Activated naive CD4-positive, alpha-beta T cell treated with anti-CD3 and anti-CD28 coated beads for 36 hours (primary cell): ENCODE measurements around the gene CCR4. TPM values are rescaled to one million over a fixed set of nuclear protein-coding genes. Genes with fewer than 3 reads are reported as not detected.
"Not testable (repeated sequence)": the region's sequence is repeated elsewhere in the genome, so short reads cannot be mapped to it uniquely, and the experiment has no call there.

ENCODE experiments used
- CTCF ChIA-PET: fragments of 350-600 bp; sonication (Branson Sonifier 250); formaldehyde crosslinking; loops from one replicate; lab custom pipeline; 2021; ENCODE audit warnings: antibody characterized with exemption; lab: Charles Lee
- DNase-seq: peaks from one replicate; pipeline ENCODE4 v3.0.0-alpha.2; 2020
- H3K27ac Mint-ChIP-seq: one replicate; pipeline ENCODE4 v1.8.0; 2021; ENCODE audit warnings: mild to moderate bottlenecking, mixed read lengths
- H3K27me3 Mint-ChIP-seq: one replicate; pipeline ENCODE4 v1.8.0; 2021; ENCODE audit warnings: low read depth, mixed read lengths
- H3K36me3 Mint-ChIP-seq: one replicate; pipeline ENCODE4 v1.8.0; 2021; ENCODE audit warnings: low read depth, mixed read lengths
- H3K4me1 Mint-ChIP-seq: one replicate; pipeline ENCODE4 v1.8.0; 2021; ENCODE audit warnings: low read depth, mixed read lengths
- H3K4me3 Mint-ChIP-seq: one replicate; pipeline ENCODE4 v1.8.0; 2021; ENCODE audit warnings: mild to moderate bottlenecking, moderate library complexity, mixed read lengths
- H3K9me3 Mint-ChIP-seq: one replicate; pipeline ENCODE4 v1.8.0; 2021; ENCODE audit warnings: mixed read lengths
- intact Hi-C: fragments of 100-400 bp; cut with micrococcal nuclease; formaldehyde crosslinking; loops from one replicate; pipeline ENCODE4 v1.15.1; 2023
- total RNA-seq, 2 experiments: library from RNA; stranded (reverse); gene quantifications; one replicate each; pipeline ENCODE4 v1.2.3, GENCODE V29; 2021

The CCR4 gene
- total RNA-seq, 2 experiments from 2014 or later, result 27.9 to 28.8 TPM

- Mint-ChIP-seq H3K36me3 (no peaks in the 10 kb centered on the region), H3K27me3 (no peaks in the 10 kb centered on the region), H3K4me1 (no peaks in the 10 kb centered on the region), H3K27ac (no peak overlapping the region), H3K4me3 (no peak overlapping the region), H3K9me3 (no peaks in the 10 kb centered on the region)
- no peak for DNase-seq
- CTCF ChIA-PET, result no interaction called here
- intact Hi-C loops, result no loop called here
Observed at GRCh38 chr3:32937331-32937730, 14.1 kb upstream of the CCR4 start.

GRCh38 chr3:32939531-32940284, 11.7 kb upstream of the CCR4 start:
- CTCF ChIA-PET, result interaction anchor here (0.6 to 1.6 kb wide), 4 partner anchors 9 to 1206 kb away, joined by 3 to 4 read pairs (median 3); no protein-coding TSS in a partner anchor
- H3K9me3 Mint-ChIP-seq, H3K27ac Mint-ChIP-seq, H3K4me1 Mint-ChIP-seq, H3K36me3 Mint-ChIP-seq, DNase-seq, intact Hi-C loops, H3K27me3 Mint-ChIP-seq, H3K4me3 Mint-ChIP-seq: not testable (repeated sequence)

- no peaks in the 10 kb centered on the region for H3K36me3 Mint-ChIP-seq
- no peak overlapping the region for H3K27ac Mint-ChIP-seq
- H3K4me1 Mint-ChIP-seq, result no peaks in the 10 kb centered on the region
- intact Hi-C loops, result no loop called here
- H3K4me3 Mint-ChIP-seq, result no peak overlapping the region
- H3K27me3 Mint-ChIP-seq, result no peaks in the 10 kb centered on the region
- CTCF ChIA-PET, result interaction anchor here (0.5 to 1.6 kb wide), 4 partner anchors 8 to 310 kb away, joined by 3 to 4 read pairs (median 3); no protein-coding TSS in a partner anchor
- H3K9me3 Mint-ChIP-seq, result no peaks in the 10 kb centered on the region
- DNase-seq, result no peak
Observed at GRCh38 chr3:32940726-32941125, 10.7 kb upstream of the CCR4 start.

GRCh38 chr3:32945136-32945535, 6.3 kb upstream of the CCR4 start:
- Mint-ChIP-seq H3K9me3 (no peaks in the 10 kb centered on the region), H3K36me3 (no peaks in the 10 kb centered on the region), H3K4me3 (no peak overlapping the region), H3K27ac (no peak overlapping the region), H3K27me3 (no peaks in the 10 kb centered on the region), H3K4me1 (peaks cover 14% of the 10 kb centered on the region)
- intact Hi-C loops, result loop anchor here (5.0 kb wide), 1 partner anchor 187 kb away; no protein-coding TSS in a partner anchor
- CTCF ChIA-PET, result interaction anchor here (10.3 kb wide), 1 partner anchor 129 kb away, joined by 254 read pairs; no protein-coding TSS in a partner anchor
- DNase-seq, result no peak

DNA sequence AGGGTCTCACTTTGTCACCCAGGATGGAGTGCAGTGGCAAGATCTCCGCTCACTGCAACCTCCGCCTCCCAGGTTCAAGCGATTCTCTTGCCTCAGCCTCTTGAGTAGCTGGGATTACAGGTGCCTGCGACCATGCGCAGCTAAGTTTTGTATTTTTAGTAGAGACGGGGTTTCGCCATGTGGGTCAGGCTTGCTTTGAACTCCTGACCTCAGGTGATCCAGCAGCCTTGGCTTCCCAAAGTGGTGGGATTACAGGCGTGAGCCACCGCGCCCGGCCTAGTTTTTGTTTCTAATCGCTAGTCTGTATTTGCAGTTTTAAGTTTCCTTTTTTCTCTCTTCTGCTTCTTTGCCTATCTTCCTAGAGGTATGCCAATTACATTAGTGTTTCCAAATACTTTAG, 5.8 kb upstream of the CCR4 start:
- not testable (repeated sequence) for DNase-seq, H3K4me3 Mint-ChIP-seq, H3K27ac Mint-ChIP-seq, H3K36me3 Mint-ChIP-seq, H3K27me3 Mint-ChIP-seq, H3K9me3 Mint-ChIP-seq
- H3K4me1 Mint-ChIP-seq, result peaks cover 19% of the 10 kb centered on the region
- CTCF ChIA-PET, result interaction anchor here (10.3 kb wide), 1 partner anchor 128 kb away, joined by 254 read pairs; no protein-coding TSS in a partner anchor
- intact Hi-C loops, result loop anchor here (5.0 kb wide), 1 partner anchor 187 kb away; no protein-coding TSS in a partner anchor

DNA sequence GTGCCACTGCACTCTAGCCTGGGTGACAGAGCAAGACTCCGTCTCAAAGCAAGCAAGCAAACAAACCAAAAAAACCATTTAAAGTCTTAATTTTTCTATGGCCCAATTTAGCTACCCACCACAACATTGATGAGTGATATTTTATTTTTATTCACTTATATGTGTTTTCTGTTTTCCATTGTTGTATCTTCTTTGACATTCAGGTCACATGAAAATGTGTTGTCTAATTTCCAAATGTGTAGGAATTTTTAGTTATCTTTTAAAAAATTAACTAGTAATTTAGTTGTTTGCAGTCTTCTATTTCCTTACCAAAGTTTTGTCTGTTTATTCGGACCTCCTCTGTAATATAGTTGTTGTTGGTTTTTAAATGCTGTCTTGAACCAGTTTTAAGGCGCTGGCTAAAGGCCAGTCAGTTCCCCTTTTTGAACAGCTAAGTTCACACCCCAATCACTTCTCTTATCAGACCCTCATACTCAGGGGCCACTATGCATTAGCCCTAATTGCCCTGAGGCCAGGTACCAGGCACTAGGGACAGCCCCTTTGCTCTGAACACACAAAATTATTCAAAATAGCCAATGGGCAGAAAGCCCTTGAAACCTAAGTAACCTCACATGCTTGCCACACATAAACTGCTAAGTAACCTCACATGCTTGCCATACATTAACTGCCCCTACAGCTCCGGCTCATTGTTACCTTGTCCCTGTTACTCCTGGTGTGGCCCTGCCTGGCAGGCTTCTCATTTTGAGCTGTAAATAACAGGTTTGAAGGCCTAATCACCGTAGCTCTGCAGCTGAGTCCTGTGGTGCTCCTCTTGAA, 4.3 kb upstream of the CCR4 start:
- no peak overlapping the region for H3K4me3 Mint-ChIP-seq
- H3K27ac Mint-ChIP-seq, result no peak overlapping the region
- peaks cover 4% of the 10 kb centered on the region for H3K36me3 Mint-ChIP-seq
- intact Hi-C loops, result loop anchor here (1.0 to 5.0 kb wide), 7 partner anchors 46 to 840 kb away; no protein-coding TSS in a partner anchor
- peaks cover 32% of the 10 kb centered on the region for H3K4me1 Mint-ChIP-seq
- no peaks in the 10 kb centered on the region for H3K9me3 Mint-ChIP-seq
- no peak for DNase-seq
- H3K27me3 Mint-ChIP-seq, result no peaks in the 10 kb centered on the region
- CTCF ChIA-PET, result interaction anchor here (0.6 to 10.3 kb wide), 25 partner anchors 13 to 840 kb away, joined by 3 to 254 read pairs (median 3); no protein-coding TSS in a partner anchor

DNA sequence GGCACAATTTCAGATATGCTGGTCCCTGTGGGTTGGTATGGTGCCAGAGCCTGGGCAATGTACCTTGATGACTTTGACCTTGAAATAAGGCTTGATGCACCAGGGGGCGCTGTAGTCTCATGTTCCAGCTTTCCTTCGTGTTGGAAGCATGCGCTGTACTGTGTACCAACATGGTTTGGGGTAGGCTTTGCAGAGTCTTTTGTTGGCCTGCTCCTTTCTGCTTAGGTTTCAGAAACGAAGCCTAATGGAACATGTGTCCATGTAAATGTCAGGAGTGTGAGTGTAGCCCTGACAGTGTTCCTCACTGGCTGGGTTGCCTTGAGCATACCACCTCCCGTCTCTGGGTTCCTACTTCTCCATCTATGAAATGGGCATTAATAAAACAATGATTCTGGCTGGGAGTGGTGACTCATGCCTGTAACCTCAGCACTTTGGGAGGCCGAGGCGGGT, 3.6 kb upstream of the CCR4 start:
- H3K27me3 Mint-ChIP-seq, result no peaks in the 10 kb centered on the region
- peak; percentile 99 for DNase-seq
- no peak overlapping the region for H3K4me3 Mint-ChIP-seq
- intact Hi-C loops, result loop anchor here (1.0 to 5.0 kb wide), 7 partner anchors 45 to 839 kb away; no protein-coding TSS in a partner anchor
- peaks cover 38% of the 10 kb centered on the region for H3K4me1 Mint-ChIP-seq
- no peak overlapping the region for H3K27ac Mint-ChIP-seq
- peaks cover 9% of the 10 kb centered on the region for H3K36me3 Mint-ChIP-seq
- H3K9me3 Mint-ChIP-seq, result no peaks in the 10 kb centered on the region
- CTCF ChIA-PET, result interaction anchor here (0.6 to 10.3 kb wide), 25 partner anchors 13 to 839 kb away, joined by 3 to 254 read pairs (median 4); partner anchors contain the start of gene CRTAP

- no peak overlapping the region for H3K27ac Mint-ChIP-seq
- CTCF ChIA-PET, result interaction anchor here (0.6 to 10.3 kb wide), 23 partner anchors 9 to 838 kb away, joined by 3 to 254 read pairs (median 4); partner anchors contain the start of gene CRTAP
- no peaks in the 10 kb centered on the region for H3K27me3 Mint-ChIP-seq
- intact Hi-C loops, result loop anchor here (5.0 kb wide), 1 partner anchor 183 kb away; no protein-coding TSS in a partner anchor
- peaks cover 18% of the 10 kb centered on the region for H3K36me3 Mint-ChIP-seq
- no peak overlapping the region for H3K4me3 Mint-ChIP-seq
- no peaks in the 10 kb centered on the region for H3K9me3 Mint-ChIP-seq
- DNase-seq, result no peak
- H3K4me1 Mint-ChIP-seq, result peaks cover 48% of the 10 kb centered on the region
Observed at GRCh38 chr3:32948625-32949445, 2.6 kb upstream of the CCR4 start.

DNA sequence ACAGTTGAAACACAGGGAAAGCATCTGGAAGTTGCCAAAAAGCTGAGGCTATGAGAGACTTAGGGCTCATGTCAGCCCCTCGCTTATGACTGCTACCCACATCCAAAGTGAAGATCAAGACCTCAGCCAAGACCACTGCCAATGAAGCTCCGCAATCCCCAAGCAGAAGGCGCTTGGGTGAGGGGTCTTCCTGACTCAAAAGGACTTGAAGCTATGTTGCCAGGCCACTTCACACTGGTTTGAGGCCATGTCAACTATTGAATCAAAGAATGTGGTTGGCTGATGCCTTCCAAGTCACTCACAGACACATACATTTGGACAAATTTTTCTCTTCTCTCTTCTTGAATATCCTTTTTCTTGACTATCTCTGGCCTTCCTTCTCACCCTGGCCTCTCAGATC, 928 bp upstream of the CCR4 start:
- H3K27ac Mint-ChIP-seq, result peak overlapping the region; percentile 81
- H3K36me3 Mint-ChIP-seq, result peaks cover 30% of the 10 kb centered on the region
- no peaks in the 10 kb centered on the region for H3K9me3 Mint-ChIP-seq
- intact Hi-C loops, result loop anchor here (2.0 kb wide), 2 partner anchors 490 to 766 kb away; partner anchors contain the start of gene UBP1
- H3K4me3 Mint-ChIP-seq, result no peak overlapping the region
- peaks cover 59% of the 10 kb centered on the region for H3K4me1 Mint-ChIP-seq
- no peak for DNase-seq
- CTCF ChIA-PET, result interaction anchor here (1.0 to 10.3 kb wide), 6 partner anchors 99 to 423 kb away, joined by 3 to 254 read pairs (median 6); no protein-coding TSS in a partner anchor
- H3K27me3 Mint-ChIP-seq, result no peaks in the 10 kb centered on the region

- no peaks in the 10 kb centered on the region for H3K27me3 Mint-ChIP-seq
Observed at GRCh38 chr3:32952369-32953077, 1.1 kb downstream of the CCR4 start.

More at GRCh38 chr3:32952369-32953077, 1.1 kb downstream of the CCR4 start:
- H3K4me1 Mint-ChIP-seq, result peaks cover 61% of the 10 kb centered on the region
- no peak for DNase-seq
- H3K9me3 Mint-ChIP-seq, result no peaks in the 10 kb centered on the region
- CTCF ChIA-PET, result interaction anchor here (1.0 to 10.3 kb wide), 3 partner anchors 40 to 121 kb away, joined by 3 to 254 read pairs (median 7); no protein-coding TSS in a partner anchor
- intact Hi-C loops, result loop anchor here (1.0 to 2.0 kb wide), 3 partner anchors 22 to 144 kb away; partner anchors contain the start of genes GLB1 and TMPPE
- H3K27ac Mint-ChIP-seq, result peak overlapping the region; percentile 92
- H3K36me3 Mint-ChIP-seq, result peaks cover 30% of the 10 kb centered on the region
- H3K4me3 Mint-ChIP-seq, result peak overlapping the region; percentile 86
